GM23248 (cell line): Measurements from ENCODE around the gene ESYT3. TPM values are rescaled to one million over a fixed set of nuclear protein-coding genes. Genes with fewer than 3 reads are reported as not detected.
"Not testable (repeated sequence)": the region's sequence is repeated elsewhere in the genome, so short reads cannot be mapped to it uniquely, and the experiment has no call there.

ENCODE experiments used
- DNase-seq: peaks from one replicate; pipeline ENCODE4 v3.0.0-alpha.2; 2015
- H2AFZ ChIP-seq: fragments of 200-600 bp; sonication (generic); 2 replicates; pipeline ENCODE4 v1.6.1; 2016; ENCODE audit warnings: antibody characterized with exemption
- H3F3A ChIP-seq: fragments of 200-600 bp; sonication (generic); 2 replicates; pipeline ENCODE4 v1.6.1; 2016; ENCODE audit warnings: mild to moderate bottlenecking, antibody characterized with exemption, mixed run types; ENCODE audit not compliant: insufficient read depth
- H3K27ac ChIP-seq: fragments of 200-600 bp; sonication (generic); 2 replicates; pipeline ENCODE4 v1.5.1; 2016; ENCODE audit warnings: mild to moderate bottlenecking
- H3K27me3 ChIP-seq: fragments of 200-600 bp; sonication (generic); replicated peaks from 2 replicates; pipeline ENCODE4 v1.6.1; 2016; ENCODE audit warnings: mild to moderate bottlenecking; ENCODE audit not compliant: insufficient read depth
- H3K36me3 ChIP-seq: fragments of 200-600 bp; sonication (generic); 2 replicates; pipeline ENCODE4 v1.6.1; 2016; ENCODE audit warnings: low read depth, mild to moderate bottlenecking
- H3K4me1 ChIP-seq: fragments of 200-600 bp; sonication (generic); 2 replicates; pipeline ENCODE4 v1.6.1; 2016; ENCODE audit warnings: mild to moderate bottlenecking; ENCODE audit not compliant: insufficient read depth
- H3K4me2 ChIP-seq: fragments of 200-600 bp; sonication (generic); one replicate; pipeline ENCODE4 v1.6.1; 2016; ENCODE audit warnings: mild to moderate bottlenecking; ENCODE audit not compliant: unreplicated experiment
- H3K4me3 ChIP-seq: fragments of 200-600 bp; sonication (generic); 2 replicates; pipeline ENCODE4 v1.5.1; 2016; ENCODE audit warnings: mild to moderate bottlenecking
- H3K79me2 ChIP-seq: fragments of 200-600 bp; sonication (generic); 2 replicates; pipeline ENCODE4 v1.6.1; 2016; ENCODE audit warnings: mild to moderate bottlenecking; ENCODE audit not compliant: insufficient read depth
- H3K9ac ChIP-seq: fragments of 200-600 bp; sonication (generic); 2 replicates; pipeline ENCODE4 v1.6.1; 2016; ENCODE audit warnings: mild to moderate bottlenecking
- H3K9me2 ChIP-seq: fragments of 200-600 bp; sonication (generic); 2 replicates; pipeline ENCODE4 v1.6.1; 2016; ENCODE audit warnings: mixed run types, mild to moderate bottlenecking, moderate library complexity; ENCODE audit not compliant: insufficient read depth
- H3K9me3 ChIP-seq: fragments of 200-600 bp; sonication (generic); one replicate; pipeline ENCODE4 v1.6.1; 2017; ENCODE audit warnings: low read depth
- H4K20me1 ChIP-seq: fragments of 200-600 bp; sonication (generic); 2 replicates; pipeline ENCODE4 v1.6.0; 2016; ENCODE audit not compliant: insufficient read depth
- EZH2 ChIP-seq: fragments of 200-600 bp; sonication (generic); IDR thresholded peaks from 2 replicates; pipeline ENCODE4 v1.6.1; 2018; ENCODE audit warnings: antibody characterized with exemption, mild to moderate bottlenecking; ENCODE audit not compliant: insufficient read depth, poor library complexity, severe bottlenecking
- EZH2phosphoT487 ChIP-seq: fragments of 200-600 bp; sonication (generic); IDR thresholded peaks from 2 replicates; pipeline ENCODE4 v1.6.1; 2018; ENCODE audit warnings: antibody characterized with exemption, moderate library complexity, mild to moderate bottlenecking, low read depth; ENCODE audit not compliant: insufficient read depth
- WGBS, 2 experiments: methylation state at CpG; one replicate each; pipeline ENCODE4 v1.1.6; 2015 to 2017; ENCODE audit warnings: low lambda C conversion rate in 2 of 2, low coverage in 1 of 2; ENCODE audit errors: missing lambda C conversion rate in 2 of 2; 5-methylcytosine and 5-hydroxymethylcytosine counted together
- in situ Hi-C: fragments of 300-500 bp; cut with MboI; formaldehyde crosslinking; loops from 2 replicates; pipeline ENCODE4 v1.15.0; 2020
- polyA plus RNA-seq: library from polyadenylated mRNA; unstranded; fragments of >200 nt; fragmentation: Nextera tagmentation; extraction: Ambion mirVana; gene quantifications from 2 replicates; pipeline ENCODE4 v1.2.1, GENCODE V29; 2016
- total RNA-seq: library from RNA; depleted of rRNA; stranded (reverse); fragments of >200 nt; shearing (Covaris generic); gene quantifications from 2 replicates; pipeline ENCODE4 v1.2.3, GENCODE V29; 2014

ESYT3 gene
- total and polyA plus RNA-seq, 2 experiments from 2014 or later, result 0.48 to 1.3 TPM

DNA sequence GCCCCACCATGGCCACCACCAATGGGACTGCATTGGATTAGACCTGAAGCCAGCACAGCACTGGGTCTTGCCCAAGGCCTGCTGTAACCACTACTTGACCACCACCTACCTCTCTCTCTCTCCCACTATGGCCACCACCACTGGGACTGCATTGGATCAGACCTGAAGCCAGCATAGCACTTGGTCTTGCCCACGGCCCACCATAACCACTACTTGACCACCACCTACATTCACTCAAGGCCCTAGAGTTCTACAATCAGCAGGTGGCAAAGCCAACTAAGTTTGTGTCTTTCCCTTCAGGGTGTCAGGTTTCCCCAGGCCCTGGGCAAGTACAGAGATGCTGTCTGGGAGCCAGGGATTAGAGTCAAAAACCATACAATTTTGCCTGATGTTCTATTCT, 57.6 kb downstream of the ESYT3 start:
- Histone ChIP-seq H4K20me1 (no peaks in the 10 kb centered on the region), H3K9ac (no peak overlapping the region), H3K4me3 (no peak overlapping the region), H3K9me2 (no peaks in the 10 kb centered on the region), H3F3A (peaks cover 21% of the 10 kb centered on the region), H3K4me1 (peaks cover 19% of the 10 kb centered on the region), H3K79me2 (no peaks in the 10 kb centered on the region), H3K27ac (no peak overlapping the region), H3K9me3 (peaks cover 5% of the 10 kb centered on the region), H2AFZ (no peak overlapping the region), H3K4me2 (no peak overlapping the region), H3K36me3 (no peaks in the 10 kb centered on the region), H3K27me3 (no peaks in the 10 kb centered on the region)
- TF ChIP-seq EZH2, result no peak
- no peak for TF ChIP-seq EZH2phosphoT487
- 97 to 100% methylated on average over 1 of the region's 1 CpG for WGBS, 2 experiments
- DNase-seq, result no peak
- in situ Hi-C loops, result no loop called here

DNA sequence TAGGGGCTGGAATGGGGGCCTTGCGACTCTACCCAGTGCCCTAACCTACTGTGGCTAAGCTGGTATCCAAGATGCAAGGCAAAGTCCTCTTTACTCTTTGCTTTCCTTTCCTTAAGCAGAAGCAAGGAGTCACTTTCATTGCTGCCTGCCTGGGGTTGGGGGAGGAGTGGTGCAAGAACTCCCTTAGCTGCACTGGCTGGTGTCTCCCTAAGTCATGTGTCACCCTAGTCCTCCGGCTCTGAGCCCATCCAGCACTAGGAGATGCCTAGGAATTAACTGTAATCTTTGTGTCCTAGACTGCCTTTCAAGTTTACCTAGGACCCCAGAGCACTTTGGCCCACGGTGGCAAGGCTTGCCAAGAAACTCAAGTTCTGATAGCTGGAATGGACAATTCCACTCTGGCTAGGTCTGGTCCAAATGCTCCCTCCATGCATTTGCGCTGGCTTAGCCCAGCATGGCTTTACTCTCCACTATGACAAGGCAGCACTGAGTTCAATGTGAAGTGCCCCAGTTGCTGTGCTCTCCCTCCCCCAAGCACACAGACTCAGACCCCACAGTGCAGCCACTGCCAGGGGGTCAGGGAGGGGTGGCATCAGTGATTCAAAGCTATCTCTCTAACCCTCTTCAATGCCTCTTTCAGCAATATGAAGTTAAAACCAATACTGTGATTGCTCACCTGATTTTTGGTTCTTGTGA, 58.7 kb downstream of the ESYT3 start:
- Histone ChIP-seq H3K4me2 (peak overlapping the region; percentile 65), H2AFZ (no peak overlapping the region), H4K20me1 (no peaks in the 10 kb centered on the region), H3K27ac (no peak overlapping the region), H3K4me3 (no peak overlapping the region), H3K9me2 (no peaks in the 10 kb centered on the region), H3F3A (peaks cover 21% of the 10 kb centered on the region), H3K9me3 (no peaks in the 10 kb centered on the region), H3K79me2 (no peaks in the 10 kb centered on the region), H3K9ac (no peak overlapping the region), H3K36me3 (no peaks in the 10 kb centered on the region), H3K4me1 (peaks cover 23% of the 10 kb centered on the region), H3K27me3 (no peaks in the 10 kb centered on the region)
- no peak for DNase-seq
- in situ Hi-C loops, result no loop called here
- TF ChIP-seq EZH2 (no peak), EZH2phosphoT487 (no peak)
- 97 to 100% methylated on average over 4 of the region's 4 CpGs for WGBS, 2 experiments

DNA sequence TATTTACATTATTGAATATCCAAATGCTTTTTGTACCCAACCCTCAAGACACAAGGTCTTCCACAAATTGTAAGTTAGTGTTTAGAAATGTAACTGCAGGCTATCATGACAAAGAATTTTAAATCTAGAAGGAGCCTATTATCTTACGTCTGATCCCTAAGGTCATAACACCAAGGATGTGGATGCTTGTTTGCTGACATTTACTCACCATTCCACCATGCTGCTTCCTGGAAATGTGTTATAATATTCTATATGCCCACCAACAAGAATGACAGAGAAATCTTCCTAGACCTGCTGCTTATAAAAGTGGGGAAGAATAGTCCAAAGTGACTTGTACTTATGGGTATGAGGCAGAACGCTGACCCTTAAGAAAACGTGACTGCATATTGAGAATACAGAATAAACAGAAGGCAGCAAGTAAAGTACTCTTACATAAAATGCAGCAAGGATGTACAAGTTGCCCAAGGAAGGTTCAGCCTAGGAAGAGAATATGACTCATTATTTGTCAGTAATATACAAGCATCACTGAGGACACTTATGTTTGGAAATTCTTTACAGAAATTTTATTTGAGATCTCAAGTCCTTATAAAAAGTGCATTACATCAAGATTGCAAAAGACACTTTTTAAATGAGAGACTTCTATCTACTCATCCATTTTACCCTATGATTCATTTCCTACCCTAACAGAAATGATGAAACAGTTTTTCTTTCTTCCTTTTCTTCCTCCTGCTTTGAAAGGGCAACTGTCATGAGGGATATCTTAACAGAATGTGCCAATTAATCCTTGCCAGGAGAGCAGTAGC, 59.6 kb downstream of the ESYT3 start:
- in situ Hi-C loops, result no loop called here
- H3K27ac ChIP-seq, result peak overlapping the region; percentile 62

DNA sequence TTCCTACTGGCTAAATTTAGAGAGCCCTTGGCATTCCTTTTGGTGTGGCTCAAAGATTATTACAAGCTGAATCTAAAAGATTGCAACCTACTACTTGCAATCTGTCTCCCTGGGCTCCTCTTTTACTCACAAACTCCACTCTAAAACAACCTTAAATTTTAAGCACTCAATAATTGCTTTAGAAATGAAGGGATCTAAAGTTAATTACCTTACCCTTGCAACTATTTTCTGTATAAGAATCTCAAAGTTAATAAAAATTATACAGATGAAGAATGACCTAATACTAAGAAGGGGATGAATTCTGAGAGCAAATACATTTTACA, 60.2 kb downstream of the ESYT3 start:
- H3K4me1 ChIP-seq, result peaks cover 23% of the 10 kb centered on the region
- H3K9ac ChIP-seq, result peak overlapping the region; percentile 25; the same call in 1 of the 2 replicates
- in situ Hi-C loops, result no loop called here
- no peaks in the 10 kb centered on the region for H3K27me3 ChIP-seq
- H3F3A ChIP-seq, result peaks cover 21% of the 10 kb centered on the region
- H3K4me2 ChIP-seq, result peak overlapping the region; percentile 16
- H3K79me2 ChIP-seq, result no peaks in the 10 kb centered on the region
- H3K4me3 ChIP-seq, result peak overlapping the region; percentile 16; the same call in 1 of the 2 replicates
- no peaks in the 10 kb centered on the region for H4K20me1 ChIP-seq
- no peaks in the 10 kb centered on the region for H3K36me3 ChIP-seq
- H2AFZ ChIP-seq, result no peak overlapping the region
- no peak for TF ChIP-seq EZH2phosphoT487
- H3K9me3 ChIP-seq, result no peaks in the 10 kb centered on the region
- DNase-seq, result no peak
- peak overlapping the region; percentile 62 for H3K27ac ChIP-seq
- no peaks in the 10 kb centered on the region for H3K9me2 ChIP-seq

More for the DNA sequence above, 59.6 kb downstream of the ESYT3 start:
- no peaks in the 10 kb centered on the region for H3K36me3 ChIP-seq
- TF ChIP-seq EZH2phosphoT487, result no peak
- TF ChIP-seq EZH2, result no peak
- no peaks in the 10 kb centered on the region for H3K79me2 ChIP-seq
- peaks cover 21% of the 10 kb centered on the region for H3F3A ChIP-seq
- peak overlapping the region; percentile 65 for H3K4me2 ChIP-seq
- no peaks in the 10 kb centered on the region for H3K27me3 ChIP-seq
- no peaks in the 10 kb centered on the region for H3K9me2 ChIP-seq
- DNase-seq, result peak; percentile 90
- no peaks in the 10 kb centered on the region for H3K9me3 ChIP-seq
- H3K4me3 ChIP-seq, result peak overlapping the region; percentile 16; the same call in 1 of the 2 replicates
- peak overlapping the region; percentile 25; the same call in 1 of the 2 replicates for H3K9ac ChIP-seq
- H4K20me1 ChIP-seq, result no peaks in the 10 kb centered on the region
- no peak overlapping the region for H2AFZ ChIP-seq
- 18 to 19% methylated on average over 3 of the region's 3 CpGs for WGBS, 2 experiments
- H3K4me1 ChIP-seq, result peaks cover 23% of the 10 kb centered on the region

DNA sequence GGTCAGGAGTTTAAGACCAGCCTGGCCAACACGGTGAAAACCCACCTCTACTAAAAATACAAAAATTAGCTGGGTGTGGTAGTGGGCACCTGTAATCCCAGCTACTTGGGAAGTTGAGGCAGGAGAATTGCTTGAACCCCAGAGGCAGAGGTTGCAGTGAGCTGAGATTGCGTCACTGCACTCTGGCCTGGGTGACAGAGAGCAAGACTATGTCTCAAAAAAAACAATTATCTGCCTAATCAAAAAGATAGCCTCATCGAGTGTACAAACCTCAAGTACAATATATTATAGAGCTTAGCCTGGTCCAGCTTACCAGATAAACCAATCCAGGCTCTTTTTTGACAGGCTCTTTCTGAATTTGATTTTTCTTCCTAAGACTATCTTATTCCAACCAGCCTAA, 61.2 kb downstream of the ESYT3 start:
- H3K9me2 ChIP-seq, in situ Hi-C loops, H4K20me1 ChIP-seq, H3K9me3 ChIP-seq, H3K4me2 ChIP-seq, H3K27ac ChIP-seq, H3K27me3 ChIP-seq, DNase-seq, H3K36me3 ChIP-seq, H3K4me3 ChIP-seq, H3K79me2 ChIP-seq, H2AFZ ChIP-seq, H3K9ac ChIP-seq: not testable (repeated sequence)
- WGBS, 2 experiments, result 96 to 97% methylated on average over 3 of the region's 3 CpGs
- Histone ChIP-seq H3K4me1 (peaks cover 23% of the 10 kb centered on the region), H3F3A (peaks cover 21% of the 10 kb centered on the region)
